Activated CD4-positive, alpha-beta T cell treated with anti-CD3 and anti-CD28 coated beads for 24 hours (primary cell): ENCODE results near the gene SLC6A20.

Source experiments
- DNase-seq, 2 donors: peaks; one replicate each; pipeline ENCODE4 v3.0.0-alpha.2; 2020; ENCODE audit warnings: low read depth in 2 of 2

SLC6A20 gene

GRCh38 chr3:45719655-45720487 is 76.5 kb downstream of the SLC6A20 start:
- no peak for DNase-seq

GRCh38 chr3:45716790-45717336 is 79.5 kb downstream of the SLC6A20 start:
- DNase-seq: no peak

GRCh38 chr3:45715945-45716344 is 80.4 kb downstream of the SLC6A20 start:
- no peak for DNase-seq

- no peak for DNase-seq
Observed at GRCh38 chr3:45712434-45713110, 83.8 kb downstream of the SLC6A20 start.

- no peak for DNase-seq
Observed at GRCh38 chr3:45711931-45712330, 84.4 kb downstream of the SLC6A20 start.

GRCh38 chr3:45705839-45706808 is 90.2 kb downstream of the SLC6A20 start:
- DNase-seq: no peak
